H9 (cell line): Measurements from ENCODE around the gene FAM171A1. TPM values are rescaled to one million over a fixed set of nuclear protein-coding genes. Genes with fewer than 3 reads are reported as not detected.
A peak's percentile ranks its signal among the peaks of the same experiment; 100 is the strongest.

Experiments used
- DNase-seq: peaks from one replicate; pipeline ENCODE4 v3.0.0-alpha.2; 2017
- H2AFZ ChIP-seq: one replicate; pipeline ENCODE4 v1.6.1; 2013; ENCODE audit warnings: mild to moderate bottlenecking, low read length, control low read depth, moderate library complexity
- H2AK5ac ChIP-seq: 2 replicates; pipeline ENCODE4 v1.6.1; 2013; ENCODE audit warnings: low read length, control low read depth, mixed read lengths; ENCODE audit not compliant: insufficient read length
- H2BK120ac ChIP-seq: one replicate; pipeline ENCODE4 v1.6.1; 2013; ENCODE audit warnings: low read depth, mild to moderate bottlenecking, low read length, control low read depth, inconsistent platforms; ENCODE audit not compliant: poor library complexity, severe bottlenecking
- H2BK12ac ChIP-seq: 2 replicates; pipeline ENCODE4 v1.6.1; 2013; ENCODE audit warnings: low read length, control low read depth, mixed read lengths, low read depth; ENCODE audit not compliant: insufficient read length
- H2BK15ac ChIP-seq: 2 replicates; pipeline ENCODE4 v1.6.1; 2013; ENCODE audit warnings: low read depth, low read length, control low read depth
- H2BK20ac ChIP-seq: one replicate; pipeline ENCODE4 v1.6.1; 2013; ENCODE audit warnings: low read depth, mild to moderate bottlenecking, low read length, control low read depth, inconsistent platforms; ENCODE audit not compliant: poor library complexity, severe bottlenecking
- H2BK5ac ChIP-seq: 2 replicates; pipeline ENCODE4 v1.6.1; 2013; ENCODE audit warnings: low read length, control low read depth, mixed read lengths; ENCODE audit not compliant: insufficient read length
- H3K14ac ChIP-seq: 2 replicates; pipeline ENCODE4 v1.6.1; 2013; ENCODE audit warnings: low read length, control low read depth; ENCODE audit not compliant: insufficient read depth
- H3K18ac ChIP-seq: 2 replicates; pipeline ENCODE4 v1.6.1; 2013; ENCODE audit warnings: low read depth, mild to moderate bottlenecking, mixed read lengths, low read length, control low read depth; ENCODE audit not compliant: insufficient read length
- H3K23ac ChIP-seq: 2 replicates; pipeline ENCODE4 v1.6.1; 2013; ENCODE audit warnings: low read length, control low read depth, mixed read lengths, low read depth; ENCODE audit not compliant: insufficient read length
- H3K23me2 ChIP-seq: 2 replicates; pipeline ENCODE4 v1.6.1; 2013; ENCODE audit warnings: low read depth, mild to moderate bottlenecking, mixed read lengths, low read length, control low read depth; ENCODE audit not compliant: insufficient read length, poor library complexity, severe bottlenecking
- H3K27ac ChIP-seq: 2 replicates; pipeline ENCODE4 v1.5.1; 2013; ENCODE audit warnings: low read length, control low read depth, mixed read lengths, low read depth; ENCODE audit not compliant: insufficient read length
- H3K27me3 ChIP-seq: 2 replicates; pipeline ENCODE4 v1.6.1; 2013; ENCODE audit warnings: low read length, control low read depth, inconsistent platforms; ENCODE audit not compliant: insufficient read depth
- H3K4ac ChIP-seq: 2 replicates; pipeline ENCODE4 v1.6.1; 2013; ENCODE audit warnings: low read depth, mild to moderate bottlenecking, control low read depth, inconsistent platforms, low read length, moderate library complexity
- H3K4me1 ChIP-seq: 2 replicates; pipeline ENCODE4 v1.6.1; 2013; ENCODE audit warnings: low read length, control low read depth, inconsistent platforms; ENCODE audit not compliant: insufficient read depth
- H3K4me2 ChIP-seq: 2 replicates; pipeline ENCODE4 v1.6.1; 2013; ENCODE audit warnings: low read length, control low read depth, mixed read lengths; ENCODE audit not compliant: insufficient read length, insufficient read depth
- H3K56ac ChIP-seq: 2 replicates; pipeline ENCODE4 v1.6.1; 2013; ENCODE audit warnings: low read depth, mild to moderate bottlenecking, mixed read lengths, low read length, control low read depth; ENCODE audit not compliant: insufficient read length
- H3K79me1 ChIP-seq: 2 replicates; pipeline ENCODE4 v1.6.1; 2013; ENCODE audit warnings: low read depth, mild to moderate bottlenecking, moderate library complexity, low read length, control low read depth, inconsistent platforms; ENCODE audit not compliant: insufficient read depth, poor library complexity, severe bottlenecking
- H3K79me2 ChIP-seq: 2 replicates; pipeline ENCODE4 v1.6.1; 2013; ENCODE audit warnings: low read length, control low read depth, inconsistent platforms; ENCODE audit not compliant: insufficient read depth
- H3K9ac ChIP-seq: 2 replicates; pipeline ENCODE4 v1.6.1; 2013; ENCODE audit warnings: low read length, control low read depth, mixed read lengths; ENCODE audit not compliant: insufficient read length; ENCODE audit errors: extremely low read depth
- H3K9me3 ChIP-seq: one replicate; pipeline ENCODE4 v1.6.1; 2013; ENCODE audit warnings: low read depth, low read length, inconsistent platforms; ENCODE audit not compliant: control insufficient read depth
- H3T11ph ChIP-seq: one replicate; pipeline ENCODE4 v1.6.1; 2013; ENCODE audit warnings: mild to moderate bottlenecking, low read length, control low read depth, inconsistent platforms
- H4K20me1 ChIP-seq: one replicate; pipeline ENCODE4 v1.6.1; 2013; ENCODE audit not compliant: control insufficient read depth, insufficient read length, insufficient read depth
- H4K5ac ChIP-seq: 2 replicates; pipeline ENCODE4 v1.6.1; 2013; ENCODE audit warnings: low read depth, mild to moderate bottlenecking, mixed read lengths, low read length, control low read depth; ENCODE audit not compliant: insufficient read length
- H4K8ac ChIP-seq: replicated peaks from 2 replicates; pipeline ENCODE4 v1.6.1; 2013; ENCODE audit warnings: low read length, control low read depth, mixed read lengths, low read depth; ENCODE audit not compliant: insufficient read length
- H4K91ac ChIP-seq: 2 replicates; pipeline ENCODE4 v1.6.1; 2013; ENCODE audit warnings: low read depth, mild to moderate bottlenecking, moderate library complexity, mixed read lengths, low read length, control low read depth; ENCODE audit not compliant: insufficient read length
- H3K27ac Mint-ChIP-seq, 3 experiments: 2 replicates in 2 of 3; 3 replicates in 1 of 3; pipeline ENCODE4 v1.8.0; 2020 to 2021; ENCODE audit warnings: mixed read lengths in 3 of 3, mild to moderate bottlenecking in 1 of 3, moderate library complexity in 1 of 3
- H3K27me3 Mint-ChIP-seq: 2 replicates; pipeline ENCODE4 v1.8.0; 2021; ENCODE audit warnings: low read depth, mild to moderate bottlenecking, moderate library complexity, mixed read lengths
- H3K36me3 Mint-ChIP-seq, 3 experiments: 2 replicates in 2 of 3; 3 replicates in 1 of 3; pipeline ENCODE4 v1.8.0; 2020 to 2021; ENCODE audit warnings: low read depth in 3 of 3, mixed read lengths in 3 of 3; ENCODE audit not compliant: insufficient read depth in 1 of 3
- H3K4me1 Mint-ChIP-seq, 2 experiments: 2 replicates each; pipeline ENCODE4 v1.8.0; 2020; ENCODE audit warnings: mixed read lengths in 2 of 2
- H3K4me3 Mint-ChIP-seq, 2 experiments: 2 replicates in 1 of 2; 3 replicates in 1 of 2; pipeline ENCODE4 v1.8.0; 2020 to 2021; ENCODE audit warnings: mild to moderate bottlenecking in 2 of 2, mixed read lengths in 2 of 2, moderate library complexity in 1 of 2
- H3K9me3 Mint-ChIP-seq, 2 experiments: 2 replicates in 1 of 2; 3 replicates in 1 of 2; pipeline ENCODE4 v1.8.0; 2020; ENCODE audit warnings: mild to moderate bottlenecking in 2 of 2, mixed read lengths in 2 of 2, moderate library complexity in 1 of 2
- WGBS: extraction: QIAGEN DNeasy Blood & Tissue Kit; methylation state at CpG from one replicate; pipeline ENCODE4 v1.1.7; 2013; ENCODE audit warnings: missing lambda C conversion rate, low lambda C conversion rate, mixed read lengths; ENCODE audit not compliant: insufficient read length; ENCODE audit errors: extremely low coverage; 5-methylcytosine and 5-hydroxymethylcytosine counted together
- total RNA-seq: library from RNA; stranded (reverse); gene quantifications from 2 replicates; pipeline ENCODE4 v1.2.1, GENCODE V29; 2021
- TF ChIP-seq, protein P1 (sequence below): fragments of 200-600 bp; sonication (generic); conservative IDR thresholded peaks from 3 replicates; pipeline ENCODE4 v1.8.0; 2021; ENCODE audit warnings: antibody characterized with exemption, mild to moderate bottlenecking

FAM171A1 gene
- total RNA-seq, 1 experiment from 2014 or later: 37.4 TPM

DNA sequence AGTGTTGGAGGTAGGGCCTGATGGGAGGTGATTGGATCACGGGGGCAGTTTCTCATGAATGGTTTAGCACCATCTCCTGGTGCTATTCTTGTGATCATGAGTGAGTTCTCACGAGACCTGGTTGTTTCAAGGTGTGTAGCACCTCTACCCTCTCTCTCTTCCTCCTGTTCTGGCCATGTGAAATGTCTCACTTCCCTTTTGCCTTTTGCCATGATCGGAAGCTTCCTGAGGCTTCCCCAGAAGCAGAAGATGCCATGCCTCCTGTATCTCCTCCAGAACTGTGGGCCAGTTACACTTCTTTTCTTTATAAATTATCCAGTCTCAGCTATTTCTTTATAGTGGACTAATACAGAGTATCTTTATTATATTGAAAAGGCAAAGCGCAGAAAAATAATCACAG lies 90.1 kb downstream of the FAM171A1 start:
- Histone ChIP-seq H3K56ac (no peak overlapping the region), H2BK15ac (no peak overlapping the region), H3K4ac (no peak overlapping the region), H4K20me1 (no peaks in the 10 kb centered on the region), H3T11ph (no peak overlapping the region), H3K14ac (no peak overlapping the region), H3K23me2 (no peaks in the 10 kb centered on the region), H2BK120ac (no peak overlapping the region), H3K23ac (no peak overlapping the region), H3K4me2 (no peak overlapping the region), H3K9ac (no peak overlapping the region), H3K9me3 (no peaks in the 10 kb centered on the region), H3K27ac (no peak overlapping the region), H3K79me1 (no peaks in the 10 kb centered on the region), H4K91ac (no peak overlapping the region), H2AK5ac (no peak overlapping the region), H3K27me3 (no peaks in the 10 kb centered on the region), H3K4me1 (no peaks in the 10 kb centered on the region), H4K5ac (no peak overlapping the region), H2BK5ac (no peak overlapping the region), H3K18ac (no peak overlapping the region), H2BK20ac (no peak overlapping the region), H4K8ac (no peak overlapping the region), H3K79me2 (no peaks in the 10 kb centered on the region), H2BK12ac (no peak overlapping the region), H2AFZ (no peak overlapping the region)
- H3K36me3 Mint-ChIP-seq: peaks cover 21 to 41% (median 37%) of the 10 kb centered on the region in 3 experiments
- H3K27me3 Mint-ChIP-seq: no peaks in the 10 kb centered on the region
- DNase-seq: no peak
- TF ChIP-seq, protein P1, sequence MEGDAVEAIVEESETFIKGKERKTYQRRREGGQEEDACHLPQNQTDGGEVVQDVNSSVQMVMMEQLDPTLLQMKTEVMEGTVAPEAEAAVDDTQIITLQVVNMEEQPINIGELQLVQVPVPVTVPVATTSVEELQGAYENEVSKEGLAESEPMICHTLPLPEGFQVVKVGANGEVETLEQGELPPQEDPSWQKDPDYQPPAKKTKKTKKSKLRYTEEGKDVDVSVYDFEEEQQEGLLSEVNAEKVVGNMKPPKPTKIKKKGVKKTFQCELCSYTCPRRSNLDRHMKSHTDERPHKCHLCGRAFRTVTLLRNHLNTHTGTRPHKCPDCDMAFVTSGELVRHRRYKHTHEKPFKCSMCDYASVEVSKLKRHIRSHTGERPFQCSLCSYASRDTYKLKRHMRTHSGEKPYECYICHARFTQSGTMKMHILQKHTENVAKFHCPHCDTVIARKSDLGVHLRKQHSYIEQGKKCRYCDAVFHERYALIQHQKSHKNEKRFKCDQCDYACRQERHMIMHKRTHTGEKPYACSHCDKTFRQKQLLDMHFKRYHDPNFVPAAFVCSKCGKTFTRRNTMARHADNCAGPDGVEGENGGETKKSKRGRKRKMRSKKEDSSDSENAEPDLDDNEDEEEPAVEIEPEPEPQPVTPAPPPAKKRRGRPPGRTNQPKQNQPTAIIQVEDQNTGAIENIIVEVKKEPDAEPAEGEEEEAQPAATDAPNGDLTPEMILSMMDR: no peak
- WGBS: no CpG with 5 or more reads among the region's 4 CpGs
- H3K27ac Mint-ChIP-seq: peak overlapping the region in 1 of 3 experiments; percentile 62; a peak in 1 of 7 replicates
- no peaks in the 10 kb centered on the region for H3K9me3 Mint-ChIP-seq
- no peak overlapping the region for H3K4me3 Mint-ChIP-seq
- no peaks in the 10 kb centered on the region for H3K4me1 Mint-ChIP-seq
